ENCODE results near the gene ACTG1. TPM values are rescaled to one million over a fixed set of nuclear protein-coding genes. Genes with fewer than 3 reads are reported as not detected.
A peak's percentile ranks its signal among the peaks of the same experiment; 100 is the strongest.

ACTG1 gene
- total and polyA plus RNA-seq, 2 of the 13 experiments (the other 11 are each of a cell fraction or from before 2014, with no cell fraction given), result 973 to 1,138 TPM

- TF ChIP-seq HOXA3 (CRISPR knock-in tag; IDR thresholded peaks at IDR 0.05), result peak; percentile 81
- peak; percentile 76 for TF ChIP-seq KAT8 (CRISPR knock-in tag; IDR thresholded peaks at IDR 0.05)
- TF ChIP-seq ZNF333 (CRISPR knock-in tag; IDR thresholded peaks at IDR 0.05; ENCODE audit: borderline replicate concordance), result peak; percentile 69; the same call in 1 of the 2 replicates
Observed at GRCh38 chr17:81484195-81484979, 28.2 kb downstream of the ACTG1 start (continued).

- H3K79me2 ChIP-seq (ENCODE audit: insufficient read depth, low read length), result no peaks in the 10 kb centered on the region
- no peak overlapping the region for H2AFZ ChIP-seq (ENCODE audit: low read length)
- H3K36me3 ChIP-seq (replicated peaks in 1 of 2; ENCODE audit: control insufficient read depth in 1 of 2, insufficient read depth in 2 of 2, low read length in 2 of 2), result no peaks in the 10 kb centered on the region
- WGBS (ENCODE audit: low lambda C conversion rate), result 60% methylated on average over 1 of the region's 32 CpGs
- in situ Hi-C loops (cut with HindIII; ENCODE audit: extremely low pct_ligation_motif_present, low pct_unique_long_range_greater_than_20kb) (loop anchor here (5.0 kb wide), 2 partner anchors 182 to 227 kb away; no protein-coding TSS in a partner anchor), intact Hi-C loops (cut with micrococcal nuclease; ENCODE audit: unreplicated experiment) (loop anchor here (1.0 to 5.0 kb wide), 3 partner anchors 82 to 231 kb away; partner anchors contain the start of gene SLC38A10)
- H3K9me3 ChIP-seq (ENCODE audit: low read length), result no peaks in the 10 kb centered on the region
- peaks cover 56% of the 10 kb centered on the region for H3K4me1 ChIP-seq (ENCODE audit: insufficient read depth, low read length)
- no peak for FAIRE-seq
- no peak for DNase-seq (ENCODE audit: low spot score)
- ATAC-seq, result no peak
- no peak overlapping the region for H3K9ac ChIP-seq (ENCODE audit: insufficient read depth, low read depth, low read length)
- CTCF ChIA-PET (ENCODE audit: low intra/inter-chr PET ratio, low total read pairs), result interaction anchor here (1.2 to 1.5 kb wide), 5 partner anchors 43 to 231 kb away, joined by 6 to 17 read pairs (median 6); no protein-coding TSS in a partner anchor
- POLR2A ChIA-PET, result interaction anchor here (1.4 to 1.6 kb wide), 3 partner anchors 99 to 245 kb away, joined by 3 to 5 read pairs (median 4); partner anchors contain the start of gene TEPSIN
- BruUV-seq (replicated peaks), result no TSS peak
- H3K27me3 ChIP-seq (ENCODE audit: control insufficient read depth in 1 of 2, insufficient read depth in 2 of 2, low read length in 2 of 2), result peaks cover 5 to 44% of the 10 kb centered on the region in 2 experiments; a peak in 4 of 5 replicates
- peak overlapping the region in 1 of 3 experiments; percentile 62; a peak in 1 of 6 replicates for H3K4me3 ChIP-seq (replicated peaks in 1 of 3; ENCODE audit: insufficient read depth in 1 of 3, low read depth in 2 of 3, low read length in 3 of 3)
- no peaks in the 10 kb centered on the region for H4K20me1 ChIP-seq (ENCODE audit: insufficient read depth, low read length)
- H3K27ac ChIP-seq (ENCODE audit: extremely low read length, insufficient read depth, low read length), result no peak overlapping the region
- H3K4me2 ChIP-seq (ENCODE audit: low read depth, low read length), result peak overlapping the region; percentile 72
- TF ChIP-seq SMAD9 (CRISPR knock-in tag; IDR thresholded peaks at IDR 0.05) (no peak), ZNF546 (CRISPR knock-in tag; conservative IDR thresholded peaks at IDR 0.05) (0 out of 2 replicates have a peak, but pooled peaks have one; percentile 6), MTERF4 (CRISPR knock-in tag; IDR thresholded peaks at IDR 0.05) (peak; percentile 2; the same call in 1 of the 2 replicates), HES4 (CRISPR knock-in tag; IDR thresholded peaks at IDR 0.05; ENCODE audit: borderline replicate concordance) (peak; percentile 60; the same call in 1 of the 2 replicates), FLYWCH1 (CRISPR knock-in tag; IDR thresholded peaks at IDR 0.05) (0 out of 2 replicates have a peak, but pooled peaks have one; percentile 35), SSRP1 (CRISPR knock-in tag; IDR thresholded peaks at IDR 0.05) (no peak), ZGPAT (CRISPR knock-in tag; IDR thresholded peaks at IDR 0.05) (0 out of 2 replicates have a peak, but pooled peaks have one; percentile 6), MED8 (CRISPR knock-in tag; IDR thresholded peaks at IDR 0.05; ENCODE audit: insufficient replicate concordance) (peak; percentile 27), RBM39 (IDR thresholded peaks at IDR 0.05; ENCODE audit: low read depth, low read length, poor library complexity, severe bottlenecking) (peak; percentile 19), PCBP1 (IDR thresholded peaks at IDR 0.05; ENCODE audit: borderline replicate concordance, low read depth, low read length) (peak; percentile 44; the same call in 1 of the 2 replicates), KDM1A (CRISPR knock-in tag; IDR thresholded peaks at IDR 0.05) (no peak), HMGXB4 (CRISPR knock-in tag; IDR thresholded peaks at IDR 0.05; ENCODE audit: borderline replicate concordance in 1 of 2, low read depth in 1 of 2) (no peak)
Observed at GRCh38 chr17:81483862-81484194, 28.8 kb downstream of the ACTG1 start.
